ENCODE data around the gene GRM8.
A peak's percentile ranks its signal among the peaks of the same experiment; 100 is the strongest.

GRM8 gene

DNA sequence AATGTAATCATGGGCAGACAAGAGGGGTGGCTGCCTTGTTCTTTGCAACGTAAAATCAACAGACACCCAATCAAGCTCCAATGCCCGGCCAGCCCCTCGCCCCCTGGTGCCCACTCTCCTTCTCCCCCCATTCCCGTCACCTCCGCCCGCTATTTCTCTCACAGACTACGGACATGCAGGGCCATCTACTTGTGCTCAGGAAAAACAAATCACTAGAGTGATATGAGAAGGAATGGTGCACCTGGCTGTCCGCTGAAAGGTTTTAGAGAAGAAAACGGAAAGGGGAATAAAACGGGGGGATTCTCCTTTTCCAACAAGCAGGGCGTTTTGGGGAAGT lies 396 bp downstream of the GRM8 start:
- TF ChIP-seq SP1 (IDR thresholded peaks at IDR 0.05) (no peak), FOXK2 (IDR thresholded peaks at IDR 0.05) (no peak), L3MBTL2 (conservative IDR thresholded peaks at IDR 0.05) (no peak), FOXA1 (IDR thresholded peaks at IDR 0.05) (no peak), SUZ12 (IDR thresholded peaks at IDR 0.05) (no peak), HDGF (IDR thresholded peaks at IDR 0.05; ENCODE audit: borderline replicate concordance) (no peak), BHLHE40 (IDR thresholded peaks at IDR 0.05; ENCODE audit: borderline replicate concordance) (no peak), CTBP1 (IDR thresholded peaks at IDR 0.05; ENCODE audit: borderline replicate concordance) (no peak), ELF4 (IDR thresholded peaks at IDR 0.05) (no peak), ZNF384 (IDR thresholded peaks at IDR 0.05) (no peak), TARDBP (IDR thresholded peaks at IDR 0.05) (no peak), LEF1 (IDR thresholded peaks at IDR 0.05; ENCODE audit: borderline replicate concordance) (no peak), NFRKB (IDR thresholded peaks at IDR 0.05) (no peak), FOXM1 (IDR thresholded peaks at IDR 0.05; ENCODE audit: borderline replicate concordance) (no peak), ARNT (IDR thresholded peaks at IDR 0.05) (no peak)
- TF ChIP-seq, protein P1, sequence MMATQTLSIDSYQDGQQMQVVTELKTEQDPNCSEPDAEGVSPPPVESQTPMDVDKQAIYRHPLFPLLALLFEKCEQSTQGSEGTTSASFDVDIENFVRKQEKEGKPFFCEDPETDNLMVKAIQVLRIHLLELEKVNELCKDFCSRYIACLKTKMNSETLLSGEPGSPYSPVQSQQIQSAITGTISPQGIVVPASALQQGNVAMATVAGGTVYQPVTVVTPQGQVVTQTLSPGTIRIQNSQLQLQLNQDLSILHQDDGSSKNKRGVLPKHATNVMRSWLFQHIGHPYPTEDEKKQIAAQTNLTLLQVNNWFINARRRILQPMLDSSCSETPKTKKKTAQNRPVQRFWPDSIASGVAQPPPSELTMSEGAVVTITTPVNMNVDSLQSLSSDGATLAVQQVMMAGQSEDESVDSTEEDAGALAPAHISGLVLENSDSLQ (IDR thresholded peaks at IDR 0.05), result no peak
- no peak for DNase-seq (ENCODE audit: extremely low spot score)
- CTCF ChIA-PET, result no interaction called here
- POLR2A ChIA-PET, result no interaction called here

DNA sequence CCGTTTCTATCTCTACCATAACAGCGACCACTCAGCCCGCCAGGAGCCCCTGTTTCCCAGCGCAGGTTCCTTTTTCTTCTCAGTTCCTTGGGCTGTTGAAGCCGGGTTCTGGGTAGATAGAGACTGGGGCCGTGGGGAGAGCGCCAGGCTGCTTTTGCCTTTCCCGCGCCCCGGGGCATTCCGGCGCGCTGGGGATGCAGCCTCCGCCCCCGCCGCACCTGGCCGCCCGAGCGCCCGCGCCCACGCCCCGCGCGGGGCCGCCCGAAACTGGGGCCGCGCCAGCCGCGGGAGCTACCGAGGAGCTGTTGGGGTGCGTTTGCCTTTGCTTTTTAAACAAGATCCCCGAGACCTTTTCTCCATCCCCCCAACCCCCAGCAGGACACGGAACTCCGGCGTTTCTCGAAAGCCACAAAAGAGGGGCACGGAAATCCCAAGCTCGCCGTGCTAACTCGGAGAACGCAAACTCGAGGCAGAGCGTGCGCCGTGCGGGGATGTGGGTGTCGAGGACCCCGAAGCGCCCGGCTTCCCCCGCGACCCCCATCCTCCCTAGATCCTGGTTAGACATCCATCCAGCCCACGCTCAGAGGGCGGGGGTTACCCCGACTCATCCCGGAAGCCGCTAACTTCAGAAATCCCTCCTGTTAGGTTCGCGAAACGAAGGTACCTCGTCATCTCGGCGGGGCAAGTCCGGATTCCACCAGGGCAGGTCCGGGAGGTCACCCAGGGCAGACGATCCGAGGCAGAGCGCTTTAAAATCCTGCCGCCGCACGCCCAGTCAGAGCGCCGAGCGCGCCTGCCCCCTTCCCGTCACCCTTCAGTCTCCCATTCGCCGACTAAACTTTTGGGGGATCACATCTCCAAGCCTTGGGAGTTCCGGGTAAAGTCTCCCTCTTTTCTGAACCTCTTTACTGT lies 1.0 kb downstream of the GRM8 start:
- CTCF ChIA-PET, result no interaction called here
- peak; percentile 15 for DNase-seq (ENCODE audit: extremely low spot score)

DNA sequence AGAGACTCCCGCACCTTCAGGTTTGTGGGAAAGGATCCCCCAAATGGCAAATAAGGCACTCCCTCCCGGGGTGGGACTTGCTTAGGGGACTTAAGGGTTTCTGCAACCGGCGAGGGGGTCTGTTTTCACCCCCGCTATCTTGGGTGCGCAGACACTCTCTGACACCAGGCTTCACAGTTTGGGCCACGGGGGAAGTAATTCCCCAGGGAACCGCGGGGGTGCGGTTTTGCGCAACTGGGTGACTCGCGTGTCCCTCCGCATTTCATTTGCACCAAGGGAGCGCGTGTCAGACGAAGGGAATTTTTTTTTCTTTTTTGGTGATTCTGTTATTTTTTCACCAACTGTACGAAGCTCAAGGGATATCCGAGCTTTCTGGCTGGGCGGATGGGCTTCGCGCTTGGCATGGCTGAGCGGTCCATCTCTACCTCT lies 1.7 kb downstream of the GRM8 start:
- DNase-seq (ENCODE audit: extremely low spot score), result no peak
- no peak for TF ChIP-seq FOXK2 (IDR thresholded peaks at IDR 0.05)
- no peak for TF ChIP-seq BHLHE40 (IDR thresholded peaks at IDR 0.05; ENCODE audit: borderline replicate concordance)
- no peak for TF ChIP-seq ARNT (IDR thresholded peaks at IDR 0.05)
- TF ChIP-seq SUZ12 (IDR thresholded peaks at IDR 0.05), result no peak
- TF ChIP-seq L3MBTL2 (conservative IDR thresholded peaks at IDR 0.05), result no peak
- no peak for TF ChIP-seq CTBP1 (IDR thresholded peaks at IDR 0.05; ENCODE audit: borderline replicate concordance)
- ChIA-PET POLR2A (no interaction called here), CTCF (interaction anchor here (0.8 kb wide), 1 partner anchor 263 kb away, joined by 3 read pairs; no protein-coding TSS in a partner anchor)

More for the DNA sequence above, 1.0 kb downstream of the GRM8 start:
- TF ChIP-seq NFRKB (IDR thresholded peaks at IDR 0.05) (no peak), HDGF (IDR thresholded peaks at IDR 0.05; ENCODE audit: borderline replicate concordance) (no peak), ARNT (IDR thresholded peaks at IDR 0.05) (no peak), BHLHE40 (IDR thresholded peaks at IDR 0.05; ENCODE audit: borderline replicate concordance) (no peak), SUZ12 (IDR thresholded peaks at IDR 0.05) (no peak), FOXA1 (IDR thresholded peaks at IDR 0.05) (no peak), CTBP1 (IDR thresholded peaks at IDR 0.05; ENCODE audit: borderline replicate concordance) (no peak), FOXM1 (IDR thresholded peaks at IDR 0.05; ENCODE audit: borderline replicate concordance) (no peak), FOXK2 (IDR thresholded peaks at IDR 0.05) (no peak), TARDBP (IDR thresholded peaks at IDR 0.05) (no peak), ELF4 (IDR thresholded peaks at IDR 0.05) (no peak), L3MBTL2 (conservative IDR thresholded peaks at IDR 0.05) (no peak), LEF1 (IDR thresholded peaks at IDR 0.05; ENCODE audit: borderline replicate concordance) (no peak), ZNF384 (IDR thresholded peaks at IDR 0.05) (no peak), SP1 (IDR thresholded peaks at IDR 0.05) (no peak)
- TF ChIP-seq, protein P1 (IDR thresholded peaks at IDR 0.05), result no peak
- POLR2A ChIA-PET, result no interaction called here

DNA sequence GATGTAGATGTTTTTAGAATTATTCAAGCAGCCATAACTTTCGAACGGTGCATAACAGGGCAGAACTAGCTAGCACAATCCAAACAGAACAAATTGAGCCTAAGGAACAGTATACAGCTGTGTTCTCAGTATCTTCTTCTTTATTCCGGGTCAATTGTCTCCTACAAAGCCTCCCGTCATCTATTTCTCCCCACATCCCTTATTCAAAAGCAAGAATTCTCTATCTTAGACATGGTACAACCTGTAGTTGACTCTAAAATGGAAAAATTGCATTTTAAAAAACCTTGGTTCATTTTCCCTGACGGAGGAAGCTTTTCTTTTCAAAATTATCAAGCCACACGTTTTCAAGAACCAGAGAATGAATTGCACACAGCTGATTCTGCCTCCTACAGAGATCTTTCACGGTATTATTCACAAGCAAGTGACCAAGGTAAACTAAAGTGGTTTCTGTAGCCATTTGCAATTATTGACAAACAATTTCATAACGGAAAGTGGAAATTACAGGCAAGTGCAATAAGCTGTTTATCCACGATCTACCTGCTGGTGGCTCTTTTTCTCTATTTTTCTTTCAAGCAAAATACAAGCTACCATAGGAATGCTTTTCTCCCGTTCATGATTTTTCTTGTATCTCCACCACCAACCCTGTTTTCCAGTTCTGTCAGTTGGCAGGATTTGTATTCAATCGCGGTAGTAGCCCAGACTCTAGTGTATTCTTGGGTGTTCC lies 2.3 kb downstream of the GRM8 start:
- TF ChIP-seq L3MBTL2 (conservative IDR thresholded peaks at IDR 0.05) (no peak), FOXM1 (IDR thresholded peaks at IDR 0.05; ENCODE audit: borderline replicate concordance) (no peak), ELF4 (IDR thresholded peaks at IDR 0.05) (no peak), BHLHE40 (IDR thresholded peaks at IDR 0.05; ENCODE audit: borderline replicate concordance) (no peak), ZNF384 (IDR thresholded peaks at IDR 0.05) (no peak)
- DNase-seq (ENCODE audit: extremely low spot score), result no peak
- ChIA-PET CTCF (interaction anchor here (0.7 to 1.0 kb wide), 3 partner anchors 10 to 445 kb away, joined by 3 read pairs; no protein-coding TSS in a partner anchor), POLR2A (no interaction called here)

DNA sequence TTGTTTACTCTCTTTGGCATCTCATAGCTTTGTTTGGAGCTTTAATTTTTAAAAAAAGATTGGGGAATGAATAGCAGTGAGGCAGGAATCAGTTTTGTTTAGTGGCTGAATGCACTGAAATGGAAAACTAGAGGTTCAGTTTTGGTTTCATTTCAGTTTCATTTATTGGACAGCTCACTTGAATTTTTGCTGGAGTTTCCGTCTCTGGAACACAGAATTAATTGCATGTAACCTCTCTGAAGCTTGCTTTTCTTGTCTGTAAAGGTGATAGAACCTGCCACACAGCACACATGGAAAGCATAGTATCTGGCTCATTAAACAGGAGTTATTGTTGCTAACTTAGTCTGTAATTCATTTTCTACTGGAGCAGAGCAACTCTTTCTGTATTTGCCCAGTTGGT lies 7.1 kb downstream of the GRM8 start:
- CTCF ChIA-PET, result interaction anchor here (0.6 kb wide), 1 partner anchor 138 kb away, joined by 3 read pairs; no protein-coding TSS in a partner anchor
- POLR2A ChIA-PET, result no interaction called here
- no peak for TF ChIP-seq TARDBP (IDR thresholded peaks at IDR 0.05)
- TF ChIP-seq SUZ12 (IDR thresholded peaks at IDR 0.05), result no peak
- TF ChIP-seq NFRKB (IDR thresholded peaks at IDR 0.05), result no peak
- TF ChIP-seq ELF4 (IDR thresholded peaks at IDR 0.05), result no peak
- TF ChIP-seq CTBP1 (IDR thresholded peaks at IDR 0.05; ENCODE audit: borderline replicate concordance), result no peak
- DNase-seq (ENCODE audit: extremely low spot score), result no peak

DNA sequence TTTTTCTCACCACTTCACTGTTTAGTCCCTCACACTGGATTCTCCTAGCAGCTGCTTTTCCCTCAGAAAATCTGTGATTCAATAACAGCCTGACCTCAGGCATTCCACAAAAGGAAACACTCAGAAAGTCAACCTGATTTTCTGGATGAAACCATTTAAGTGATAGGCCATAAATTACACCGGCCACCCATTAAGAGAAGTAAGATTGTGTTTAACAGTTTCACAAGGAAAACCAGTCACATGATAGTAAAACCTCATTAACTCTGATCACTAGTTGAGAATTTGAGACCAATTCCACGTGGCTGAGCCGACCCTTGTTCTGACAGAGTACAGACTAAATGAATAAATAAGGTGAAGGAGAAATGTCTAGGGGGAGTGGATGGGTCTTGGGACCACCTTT lies 7.7 kb downstream of the GRM8 start:
- TF ChIP-seq, protein P1 (IDR thresholded peaks at IDR 0.05), result no peak
- no peak for TF ChIP-seq CTBP1 (IDR thresholded peaks at IDR 0.05; ENCODE audit: borderline replicate concordance)
- no peak for TF ChIP-seq TARDBP (IDR thresholded peaks at IDR 0.05)
- no peak for TF ChIP-seq ARNT (IDR thresholded peaks at IDR 0.05)
- TF ChIP-seq HDGF (IDR thresholded peaks at IDR 0.05; ENCODE audit: borderline replicate concordance), result no peak
- no peak for TF ChIP-seq BHLHE40 (IDR thresholded peaks at IDR 0.05; ENCODE audit: borderline replicate concordance)
- TF ChIP-seq SUZ12 (IDR thresholded peaks at IDR 0.05), result no peak
- no peak for DNase-seq (ENCODE audit: extremely low spot score)
- POLR2A ChIA-PET, result no interaction called here
- CTCF ChIA-PET, result no interaction called here

Measured in HEK293T (cell line).